Measurements from ENCODE around the gene PAQR4. TPM values are rescaled to one million over a fixed set of nuclear protein-coding genes. Genes with fewer than 3 reads are reported as not detected.
"Not testable (repeated sequence)": the region's sequence is repeated elsewhere in the genome, so short reads cannot be mapped to it uniquely, and the experiment has no call there.

Gene PAQR4
- 18.3 TPM for total RNA-seq

- peak; percentile 99 for DNase-seq (ENCODE audit: low spot score in 2 of 2)
- FAIRE-seq: no peak
Observed at GRCh38 chr16:2968738-2969544, at the start of gene PAQR4. Gene PAQR4, plus strand, starts transcription at chr16:2969348. Its CDS starts 327 bp downstream, at chr16:2969675.

- DNase-seq (ENCODE audit: low spot score in 2 of 2): peak; percentile 52 to 59
- FAIRE-seq: peak; percentile 44
Observed at GRCh38 chr16:2919511-2920255, 49.5 kb upstream of the PAQR4 start.

- FAIRE-seq (no peak), DNase-seq (ENCODE audit: low spot score in 2 of 2) (no peak)
Observed at GRCh38 chr16:2923481-2923880, 45.7 kb upstream of the PAQR4 start.

- FAIRE-seq (no peak), DNase-seq (ENCODE audit: low spot score in 2 of 2) (no peak)
Observed at GRCh38 chr16:2924901-2925755, 44.0 kb upstream of the PAQR4 start.

- DNase-seq (ENCODE audit: low spot score in 2 of 2) (no peak), FAIRE-seq (no peak)
Observed at GRCh38 chr16:2925951-2926649, 43.0 kb upstream of the PAQR4 start.

- no peak for FAIRE-seq
- no peak for DNase-seq (ENCODE audit: low spot score in 2 of 2)
Observed at GRCh38 chr16:2926650-2926999, 42.5 kb upstream of the PAQR4 start.

- DNase-seq (ENCODE audit: low spot score in 2 of 2): peak; percentile 72 to 80
- FAIRE-seq: no peak
Observed at GRCh38 chr16:2927010-2927646, 42.0 kb upstream of the PAQR4 start.

GRCh38 chr16:2928151-2928550 is 41.0 kb upstream of the PAQR4 start:
- DNase-seq (ENCODE audit: low spot score in 2 of 2); FAIRE-seq: not testable (repeated sequence)

GRCh38 chr16:2928796-2929195 is 40.4 kb upstream of the PAQR4 start:
- DNase-seq (ENCODE audit: low spot score in 2 of 2) (no peak), FAIRE-seq (no peak)

- DNase-seq (ENCODE audit: low spot score in 2 of 2): no peak
- no peak for FAIRE-seq
Observed at GRCh38 chr16:2929693-2930092, 39.5 kb upstream of the PAQR4 start.

GRCh38 chr16:2930236-2930635 is 38.9 kb upstream of the PAQR4 start:
- FAIRE-seq (no peak), DNase-seq (ENCODE audit: low spot score in 2 of 2) (no peak)

- not testable (repeated sequence) for DNase-seq (ENCODE audit: low spot score in 2 of 2); FAIRE-seq
Observed at GRCh38 chr16:2931231-2931914, 37.8 kb upstream of the PAQR4 start.

GRCh38 chr16:2933136-2933535 is 36.0 kb upstream of the PAQR4 start:
- FAIRE-seq (no peak), DNase-seq (ENCODE audit: low spot score in 2 of 2) (no peak)

- no peak for FAIRE-seq
- DNase-seq (ENCODE audit: low spot score in 2 of 2): no peak
Observed at GRCh38 chr16:2933701-2934100, 35.4 kb upstream of the PAQR4 start.

GRCh38 chr16:2934450-2934849 is 34.7 kb upstream of the PAQR4 start:
- DNase-seq (ENCODE audit: low spot score in 2 of 2): no peak
- FAIRE-seq: no peak

GRCh38 chr16:2936436-2937011 is 32.6 kb upstream of the PAQR4 start:
- no peak for DNase-seq (ENCODE audit: low spot score in 2 of 2)
- FAIRE-seq: no peak

- DNase-seq (ENCODE audit: low spot score in 2 of 2): no peak
- FAIRE-seq: no peak
Observed at GRCh38 chr16:2937170-2937569, 32.0 kb upstream of the PAQR4 start.

- DNase-seq (ENCODE audit: low spot score in 2 of 2) (no peak), FAIRE-seq (no peak)
Observed at GRCh38 chr16:2938206-2938605, 30.9 kb upstream of the PAQR4 start.

GRCh38 chr16:2939968-2940367 is 29.2 kb upstream of the PAQR4 start:
- no peak for DNase-seq (ENCODE audit: low spot score in 2 of 2)
- no peak for FAIRE-seq

Data from frontal cortex (tissue), 4 donors.